LNCaP clone FGC (cell line): ENCODE measurements around the gene DOCK9.

Source experiments
- DNase-seq: peaks from one replicate; pipeline ENCODE4 v3.0.0-alpha.2; 2011; ENCODE audit warnings: low read depth
- H3K4me3 ChIP-seq: 2 replicates; pipeline ENCODE4 v1.5.1; 2011; ENCODE audit warnings: mild to moderate bottlenecking, low read depth, low read length, control low read depth
- CTCF ChIP-seq: IDR thresholded peaks from 2 replicates; pipeline ENCODE4 v1.5.1; 2012; ENCODE audit warnings: mild to moderate bottlenecking; ENCODE audit not compliant: control insufficient read depth, insufficient read depth; ENCODE audit errors: extremely low read depth

Gene DOCK9

GRCh38 chr13:98978280-98978679 is 416 bp upstream of the DOCK9 start:
- no peak for DNase-seq
- no peak overlapping the region for H3K4me3 ChIP-seq
- TF ChIP-seq CTCF, result no peak

DNA sequence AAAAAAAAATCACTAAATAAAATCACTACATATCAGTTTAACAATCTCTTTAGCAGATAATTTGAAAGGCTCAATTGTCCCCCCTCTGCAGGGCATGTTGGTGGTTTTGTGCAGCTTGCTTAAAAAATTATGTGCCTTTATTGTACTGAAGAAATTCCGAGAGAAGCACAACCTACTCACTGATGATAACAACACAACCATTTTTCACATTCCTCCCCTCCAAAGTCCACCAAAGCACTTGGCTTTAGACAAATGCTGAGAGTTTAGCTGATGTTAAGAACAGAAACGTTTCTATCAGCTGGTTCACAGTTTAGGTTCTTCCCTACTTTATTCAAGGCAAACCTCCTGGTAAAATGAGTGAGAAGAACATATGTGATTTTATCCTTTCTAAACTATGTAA is 923 bp downstream of the DOCK9 start:
- H3K4me3 ChIP-seq, result no peak overlapping the region
- no peak for TF ChIP-seq CTCF
- DNase-seq, result no peak

GRCh38 chr13:98976338-98976737 is 1.5 kb downstream of the DOCK9 start:
- H3K4me3 ChIP-seq, result no peak overlapping the region
- no peak for TF ChIP-seq CTCF
- DNase-seq, result no peak

DNA sequence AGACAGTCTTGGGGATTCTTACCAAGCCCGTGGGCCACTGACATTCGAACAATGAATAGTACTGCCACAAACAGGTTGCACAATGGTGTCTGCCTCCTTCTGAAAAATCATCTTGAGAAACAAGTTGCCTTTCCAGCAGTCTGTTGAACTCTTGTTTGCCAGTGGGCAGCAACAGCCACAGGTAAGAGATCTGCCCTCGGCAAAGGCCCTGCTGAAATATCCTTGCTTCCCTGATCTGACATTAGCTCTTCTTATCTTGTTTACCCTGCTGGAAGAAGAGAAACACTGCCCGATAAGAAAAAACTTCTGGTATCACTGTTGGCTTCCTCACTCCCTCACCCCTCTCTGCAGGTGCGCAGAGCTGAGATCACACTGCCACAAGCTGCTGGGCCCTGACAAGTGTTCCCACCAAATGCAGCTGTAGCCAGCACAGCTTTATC is 2.0 kb downstream of the DOCK9 start:
- no peak overlapping the region for H3K4me3 ChIP-seq
- no peak for DNase-seq

DNA sequence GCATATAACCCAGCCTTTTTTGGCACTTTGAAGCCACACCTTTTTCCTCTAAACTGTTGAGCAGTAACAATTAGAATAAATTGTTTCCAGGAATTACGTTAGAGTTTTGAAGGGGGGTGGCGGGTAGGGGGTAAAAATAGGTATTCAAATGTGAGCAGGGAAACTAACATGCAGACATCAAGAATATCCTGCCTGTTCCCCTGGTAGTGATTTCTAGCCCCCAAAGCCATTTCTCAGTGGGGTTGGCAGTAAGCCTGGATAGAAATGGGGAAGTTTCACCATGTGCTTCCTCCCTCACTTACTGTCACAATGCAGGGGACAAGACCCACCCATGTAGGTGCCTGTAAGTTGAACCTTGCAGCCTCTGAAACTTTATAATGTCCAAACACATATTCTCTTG is 3.8 kb downstream of the DOCK9 start:
- no peak for TF ChIP-seq CTCF
- no peak for DNase-seq
- no peak overlapping the region for H3K4me3 ChIP-seq

More for the DNA sequence above, 2.0 kb downstream of the DOCK9 start:
- no peak for TF ChIP-seq CTCF

GRCh38 chr13:98972627-98973026 is 5.2 kb downstream of the DOCK9 start:
- no peak overlapping the region for H3K4me3 ChIP-seq
- TF ChIP-seq CTCF, result no peak
- peak; percentile 76 for DNase-seq

DNA sequence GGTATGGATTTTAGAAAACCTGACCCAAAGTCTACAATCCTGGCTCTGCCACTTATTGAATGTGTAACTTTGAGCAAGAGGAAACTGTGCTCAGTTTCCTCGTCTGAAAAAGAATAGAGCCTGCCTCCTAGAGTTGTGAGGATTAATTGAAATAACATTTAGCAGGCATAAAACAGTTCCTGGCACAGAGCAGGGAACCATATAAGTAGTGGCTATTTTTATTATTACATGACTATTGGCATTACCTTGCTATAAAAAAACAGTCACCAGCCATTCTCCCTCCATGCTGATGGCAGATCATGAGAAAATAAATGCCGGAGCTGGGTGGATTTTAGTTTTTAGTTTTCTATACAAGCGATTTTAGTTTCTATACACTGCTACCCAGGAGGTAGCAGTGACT is 5.8 kb downstream of the DOCK9 start:
- no peak overlapping the region for H3K4me3 ChIP-seq
- DNase-seq, result no peak
- TF ChIP-seq CTCF, result peak; percentile 2; the same call in 1 of the 2 replicates
